CD4-positive, alpha-beta T cell treated with Interleukin-6 for 4 hours (primary cell): ENCODE data around the gene PLD1.
"Not testable (repeated sequence)": the region's sequence is repeated elsewhere in the genome, so short reads cannot be mapped to it uniquely, and the experiment has no call there.

Source experiments
- DNase-seq: peaks from one replicate; pipeline ENCODE4 v3.0.0-alpha.2; 2020; ENCODE audit warnings: mixed read lengths

The PLD1 gene

DNA sequence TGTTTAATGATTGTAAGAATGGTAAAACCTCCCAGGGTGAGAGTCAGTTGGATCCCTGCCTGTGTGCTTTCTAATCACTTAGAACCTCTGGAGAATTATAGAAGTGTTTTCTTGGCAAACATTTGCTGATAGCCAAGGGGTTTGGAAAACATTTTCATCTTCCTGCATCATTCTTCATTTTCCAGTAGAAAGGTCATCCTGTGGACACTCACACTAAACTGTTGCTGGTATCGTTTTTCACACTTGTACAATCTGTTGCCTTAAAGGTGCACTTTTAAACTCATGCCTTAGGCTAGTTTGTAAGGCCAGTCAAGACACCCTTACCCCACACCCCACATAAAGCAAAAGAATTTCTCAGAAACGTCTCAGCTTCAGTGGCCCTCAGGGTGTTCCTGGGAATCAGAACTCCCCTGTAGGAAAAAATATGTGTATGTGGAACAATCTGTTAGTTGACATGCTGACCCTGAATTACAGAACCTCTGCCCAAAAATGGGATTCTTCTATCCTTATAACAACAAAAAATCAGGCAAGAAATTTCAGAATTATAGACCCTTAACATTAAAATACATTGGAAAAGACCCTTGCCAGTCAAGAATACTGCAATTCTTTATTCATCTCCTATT, 5.8 kb upstream of the PLD1 start:
- no peak for DNase-seq

DNA sequence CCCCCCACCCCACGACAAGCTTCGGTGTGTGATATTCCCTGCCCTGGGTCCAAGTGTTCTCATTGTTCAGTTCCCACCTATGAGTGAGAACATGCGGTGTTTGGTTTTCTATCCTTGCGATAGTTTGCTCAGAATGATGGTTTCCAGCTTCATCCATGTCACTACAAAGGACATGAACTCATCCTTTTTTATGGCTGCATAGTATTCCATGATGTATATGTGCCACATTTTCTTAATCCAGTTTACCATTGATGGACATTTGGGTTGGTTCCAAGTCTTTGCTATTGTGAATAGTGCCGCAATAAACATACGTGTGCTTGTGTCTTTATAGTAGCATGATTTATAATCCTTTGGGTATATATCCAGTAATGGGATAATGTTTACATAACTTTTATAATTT, 4.4 kb upstream of the PLD1 start:
- DNase-seq: not testable (repeated sequence)

DNA sequence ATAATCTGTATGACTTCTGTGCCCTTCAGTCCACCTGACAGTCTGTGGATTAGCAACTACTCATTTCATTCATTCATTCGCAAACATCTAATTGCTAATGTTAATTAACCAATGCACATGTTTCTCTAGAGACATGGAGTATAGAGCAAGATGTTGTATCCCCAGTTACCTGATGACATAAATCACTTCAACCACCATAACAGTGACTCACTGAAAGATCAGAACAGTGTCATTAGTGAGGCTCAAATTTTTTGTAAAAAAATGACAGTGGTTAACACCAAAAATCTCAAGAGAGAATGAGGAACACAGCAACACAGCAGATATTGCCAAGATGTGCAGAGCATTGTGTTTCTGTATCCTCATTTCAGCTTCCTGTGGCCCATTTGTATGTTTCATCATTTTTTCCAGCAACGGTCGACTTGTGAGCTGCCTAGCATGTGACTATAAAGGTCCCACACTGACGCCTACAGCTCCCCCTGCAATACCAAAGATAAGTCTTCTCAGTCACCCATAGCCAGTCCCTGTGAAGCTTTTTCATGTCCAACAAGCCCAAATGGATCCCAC, 3.7 kb upstream of the PLD1 start:
- no peak for DNase-seq

DNA sequence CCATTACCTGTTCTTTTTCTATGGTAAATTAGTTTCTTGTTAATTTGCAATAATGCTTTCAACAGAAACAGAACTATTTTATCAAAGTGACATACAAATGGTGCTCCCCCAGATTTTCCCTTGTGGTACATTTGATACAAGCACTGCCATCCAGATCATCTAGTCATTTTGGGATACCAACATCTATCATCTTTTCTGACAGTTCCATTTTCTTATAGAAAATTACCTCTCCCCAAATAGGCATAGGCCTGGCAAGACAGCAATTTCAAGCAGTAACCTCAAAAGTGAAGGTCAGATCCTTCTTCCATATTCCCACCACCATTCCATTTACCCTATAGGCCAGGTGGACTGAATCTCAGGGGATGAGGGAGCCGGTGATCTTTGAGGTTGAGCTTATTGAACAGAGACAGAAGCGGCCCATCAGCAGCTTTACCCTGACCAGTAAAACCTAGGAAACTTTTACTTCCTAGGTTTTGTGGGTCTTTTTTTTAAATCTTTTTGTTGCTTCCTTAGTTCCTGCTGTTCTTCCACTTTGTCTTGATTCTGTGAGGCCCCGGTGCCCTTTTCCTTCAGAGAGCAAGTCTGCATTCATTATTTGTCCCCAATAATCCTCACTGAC, 3.1 kb upstream of the PLD1 start:
- no peak for DNase-seq

DNA sequence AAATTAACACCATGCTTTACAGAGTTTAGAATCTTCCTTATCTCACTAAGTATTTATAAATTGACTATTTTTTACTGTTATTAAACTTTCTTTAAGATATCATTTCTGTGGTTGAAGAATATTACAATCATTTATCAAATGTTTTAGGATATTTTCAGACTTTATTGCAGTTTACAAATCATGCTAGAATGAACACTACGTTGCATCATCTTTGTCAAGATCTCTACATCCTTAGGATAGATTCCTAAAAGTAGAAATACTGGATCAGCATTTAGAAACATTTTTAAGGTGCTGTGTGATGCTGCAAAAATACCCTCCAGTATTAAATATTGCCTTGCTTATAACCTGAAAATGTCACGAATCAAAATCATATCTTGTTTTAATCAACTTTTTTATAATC, 2.5 kb upstream of the PLD1 start:
- DNase-seq: no peak

DNA sequence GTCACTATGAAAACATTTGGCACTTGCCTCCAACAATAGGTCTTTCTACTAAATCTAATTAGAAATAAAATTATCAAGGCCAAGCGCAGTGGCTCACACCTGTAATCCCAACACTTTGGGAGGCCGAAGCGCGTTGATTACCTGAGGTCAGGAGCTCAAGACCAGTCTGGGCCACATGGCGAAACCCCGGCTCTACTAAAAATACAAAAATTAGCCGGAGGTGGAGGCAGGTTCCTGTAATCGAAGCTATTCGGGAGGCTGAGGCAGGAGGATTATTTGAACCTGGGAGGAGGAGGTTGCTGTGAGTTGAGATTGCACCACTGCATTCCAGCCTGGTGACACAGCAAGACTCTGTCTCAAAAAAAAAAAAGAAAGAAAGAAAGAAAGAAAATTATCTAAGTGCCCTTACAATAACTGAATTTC, 1.6 kb upstream of the PLD1 start:
- no peak for DNase-seq

DNA sequence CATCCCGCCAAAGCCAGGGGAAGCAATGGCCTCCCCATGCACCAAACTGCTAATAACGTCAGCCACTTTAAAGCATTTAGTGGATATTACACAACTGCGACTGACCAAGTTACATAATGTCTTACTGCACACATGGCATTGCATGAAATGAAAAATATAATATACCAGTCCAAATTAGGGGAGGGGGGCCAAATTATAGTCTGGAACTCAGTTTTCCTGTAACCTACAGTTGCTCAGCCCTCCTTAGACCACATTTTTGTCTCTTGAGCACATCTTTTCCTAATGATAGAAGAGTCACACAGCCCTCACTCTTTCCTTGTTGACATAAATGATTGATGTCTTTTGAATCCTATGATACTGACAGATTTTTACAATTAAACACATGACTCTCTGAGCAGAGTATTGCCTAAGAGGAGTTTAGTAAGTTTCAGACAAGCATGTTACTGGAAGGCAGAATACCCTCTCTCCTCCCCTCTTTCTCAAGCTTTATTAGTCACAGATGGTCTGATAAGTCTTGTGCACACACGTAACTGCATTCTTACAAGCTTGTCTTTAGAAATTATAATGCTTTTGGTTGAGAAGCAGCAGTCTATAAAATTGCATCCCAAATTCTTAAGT, 1.1 kb upstream of the PLD1 start:
- no peak for DNase-seq

DNA sequence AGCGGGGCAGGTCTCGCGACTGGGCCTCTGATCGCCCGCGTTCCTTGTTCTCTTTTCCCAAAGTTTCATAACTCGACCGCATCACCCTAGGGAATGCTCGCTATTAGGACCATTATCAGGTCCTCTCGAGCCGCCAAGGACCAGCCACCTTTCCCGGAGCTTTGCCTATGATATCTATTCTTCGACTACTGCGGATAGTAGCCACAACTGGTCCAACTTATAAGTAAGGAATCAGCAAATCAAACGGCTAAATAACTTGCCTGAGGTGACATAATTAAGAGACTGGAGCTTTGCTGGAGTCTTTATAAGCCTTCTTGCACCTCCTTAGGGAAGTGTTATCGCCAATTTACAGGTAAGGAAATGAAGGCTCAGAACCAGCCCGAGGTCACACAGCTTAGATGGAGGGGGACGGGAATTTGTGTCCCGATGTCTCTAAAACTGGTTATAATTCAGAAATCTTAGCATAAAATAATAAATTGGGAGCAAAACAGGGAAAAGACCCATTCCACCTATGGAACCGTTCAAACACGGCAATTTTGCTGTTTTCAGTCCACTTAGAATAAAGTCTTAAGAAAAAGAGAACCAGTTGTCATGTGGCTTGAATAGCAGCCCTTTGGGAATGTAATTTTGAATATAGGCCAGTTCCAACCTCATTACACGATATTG, 479 bp upstream of the PLD1 start:
- no peak for DNase-seq

DNA sequence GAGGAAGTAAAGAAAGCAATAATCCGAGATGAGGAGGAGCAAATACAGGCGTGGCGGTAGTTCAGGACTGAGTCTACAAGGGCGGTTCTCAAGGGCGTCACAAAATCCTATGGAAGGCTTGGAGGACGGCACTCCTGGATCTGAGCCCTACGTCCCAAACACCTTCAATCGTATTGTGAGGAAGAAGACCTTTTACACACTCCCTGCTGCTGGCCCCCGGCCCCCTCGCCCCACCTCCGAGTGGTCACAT, 747 bp downstream of the PLD1 start:
- DNase-seq: no peak

DNA sequence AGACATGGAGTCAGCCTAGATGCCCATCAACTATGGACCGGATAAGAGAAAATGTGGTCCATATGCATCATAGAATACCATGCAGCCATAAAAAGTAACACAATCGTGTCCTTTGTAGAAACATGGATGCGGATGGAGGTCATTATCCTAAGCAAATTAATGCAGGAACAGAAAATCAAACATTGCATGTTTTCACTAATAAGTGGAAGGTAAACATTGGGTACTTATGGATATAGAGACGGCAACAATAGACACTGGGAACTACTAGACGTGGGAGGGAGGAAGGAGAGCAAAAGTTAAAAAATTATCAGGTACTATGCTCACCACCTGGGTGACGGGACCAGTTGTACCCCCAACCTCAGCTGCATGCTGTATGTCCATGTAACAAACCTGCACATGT, 2.5 kb downstream of the PLD1 start:
- no peak for DNase-seq

DNA sequence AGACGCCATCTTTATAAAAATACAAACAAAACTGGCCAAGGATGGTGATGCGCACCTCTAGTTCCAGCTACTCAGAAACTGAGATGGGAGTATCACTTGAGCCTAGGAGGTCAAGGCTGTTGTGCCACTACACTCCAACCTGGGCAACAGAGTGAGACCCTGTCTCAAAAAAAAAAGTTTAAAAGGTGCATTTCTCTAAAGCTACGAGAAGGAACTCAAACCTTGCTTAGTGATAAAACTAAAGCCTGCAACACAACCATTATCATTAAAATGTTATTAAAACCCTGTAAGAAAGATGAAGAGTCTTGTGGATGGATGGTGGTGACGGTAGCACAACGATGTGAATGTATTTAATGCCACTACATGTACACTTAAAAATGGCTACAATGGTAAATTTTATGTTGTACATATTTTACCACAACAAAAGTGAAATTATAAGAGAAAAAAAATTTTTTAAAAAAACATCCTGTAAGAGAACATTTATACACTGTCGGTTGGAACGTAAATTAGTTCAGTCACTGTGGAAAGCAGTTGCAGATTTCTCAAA, 3.1 kb downstream of the PLD1 start:
- DNase-seq: no peak

DNA sequence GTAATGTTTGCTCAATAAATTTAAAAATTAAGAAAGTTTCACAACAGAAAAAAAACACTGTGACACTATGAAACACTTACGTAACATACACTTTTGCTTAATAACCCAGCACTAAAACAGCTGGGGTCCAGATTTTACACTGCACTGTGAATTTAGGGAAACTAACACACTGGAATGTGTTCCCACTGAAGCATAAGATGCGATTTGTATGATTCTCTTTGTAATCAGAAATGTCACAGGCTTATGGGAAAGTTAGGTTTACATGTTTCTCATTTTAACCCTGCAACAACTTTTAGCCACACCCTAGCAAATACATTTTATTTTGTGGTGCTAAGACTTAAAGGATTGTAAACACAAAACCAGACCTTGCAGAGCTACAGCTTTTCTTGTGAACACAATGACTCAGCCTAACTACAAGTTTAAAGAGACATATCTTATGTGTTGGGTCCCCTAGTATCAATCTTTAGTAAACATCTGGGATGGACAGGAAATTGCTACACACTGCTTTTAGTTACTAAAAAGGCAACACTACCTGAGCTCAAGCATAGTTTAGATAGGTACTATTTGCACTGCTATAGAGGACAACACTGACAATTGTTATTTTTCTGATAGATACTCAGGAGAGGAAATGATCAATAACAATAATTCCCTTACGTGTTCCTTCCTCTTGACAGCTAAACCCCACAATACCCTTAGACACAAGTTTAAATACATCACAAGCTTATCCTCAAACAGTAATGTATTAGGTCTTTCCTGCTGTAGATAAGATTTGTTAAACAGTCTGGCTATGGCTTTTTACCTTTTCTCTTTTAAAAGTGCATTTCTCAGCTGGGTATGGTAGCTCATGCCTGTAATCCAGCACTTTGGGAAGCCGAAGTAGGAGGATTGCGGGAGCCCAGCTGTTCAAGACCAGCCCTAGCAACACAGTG, 3.8 kb downstream of the PLD1 start:
- DNase-seq: no peak

DNA sequence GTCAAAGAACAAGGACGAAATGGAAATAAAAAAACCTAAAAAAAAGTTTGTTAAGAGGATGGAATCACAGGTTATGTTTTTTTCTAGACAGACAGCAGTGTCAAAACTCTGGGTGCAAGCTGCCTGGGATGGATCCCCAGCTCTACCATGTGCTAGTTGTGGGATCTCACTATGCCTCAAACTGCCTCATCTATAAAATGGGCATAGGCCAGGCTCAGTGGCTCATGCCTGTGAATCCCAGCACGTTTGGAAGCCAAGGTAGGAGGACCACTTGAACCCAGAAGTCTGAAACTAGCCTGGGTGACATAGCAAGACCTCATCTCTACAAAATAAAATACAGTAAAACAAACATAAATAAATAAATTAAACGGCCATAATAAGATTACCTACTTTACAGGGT, 4.6 kb downstream of the PLD1 start:
- no peak for DNase-seq

DNA sequence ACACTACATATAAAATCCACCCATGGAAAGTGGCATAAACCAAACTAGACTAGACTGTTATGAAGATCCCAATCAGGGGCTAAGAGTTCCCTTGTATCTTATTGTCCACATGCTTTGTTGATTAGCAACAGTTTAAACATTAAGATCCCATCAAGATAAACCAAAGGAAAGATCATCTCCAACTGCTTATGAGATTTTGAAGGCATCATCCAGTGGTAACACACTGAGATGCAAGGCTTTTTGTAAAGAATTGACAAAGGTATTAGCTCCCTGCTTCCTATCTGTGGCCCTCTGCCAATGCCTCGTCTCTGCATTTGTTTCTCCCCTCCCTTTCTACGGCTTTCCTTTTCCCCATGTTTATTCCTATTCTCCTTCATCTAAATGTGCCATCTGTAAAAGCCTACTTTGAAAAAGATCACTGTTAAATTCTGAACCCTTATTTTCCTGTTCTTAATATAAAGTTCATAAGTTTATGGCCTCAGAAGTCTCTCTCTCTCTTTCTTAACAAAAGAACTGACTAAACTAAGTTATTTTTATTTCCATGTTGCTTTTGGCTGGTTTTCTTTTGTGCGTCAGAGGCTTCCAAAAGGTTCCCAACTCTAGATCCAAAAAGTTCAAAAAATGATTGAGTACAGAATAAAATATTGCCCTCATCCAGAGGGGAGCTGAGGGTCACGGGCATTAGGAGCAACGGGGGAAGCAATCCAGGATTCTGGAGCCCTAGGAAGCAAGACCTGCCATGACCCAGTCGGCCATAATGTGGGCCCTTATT, 5.5 kb downstream of the PLD1 start:
- no peak for DNase-seq

DNA sequence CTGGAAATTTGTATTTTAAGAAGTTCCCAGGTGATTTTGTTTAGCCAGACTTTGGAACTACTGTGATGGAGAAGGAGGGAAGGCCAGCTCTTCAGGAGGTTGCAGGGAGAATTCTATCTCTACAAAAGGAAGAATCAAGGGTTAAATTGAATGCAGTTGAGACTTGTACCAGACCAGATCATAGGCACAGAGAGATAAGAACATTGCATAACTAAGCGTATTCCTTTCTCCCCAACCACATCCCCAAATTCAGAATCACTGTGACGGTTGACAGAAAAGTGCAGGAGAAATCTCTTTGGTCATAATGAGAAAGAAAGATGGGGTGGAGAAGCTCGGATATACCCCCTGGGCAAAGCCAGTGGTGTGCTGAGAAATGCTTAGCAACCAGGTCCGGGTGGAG, 7.2 kb downstream of the PLD1 start:
- no peak for DNase-seq

DNA sequence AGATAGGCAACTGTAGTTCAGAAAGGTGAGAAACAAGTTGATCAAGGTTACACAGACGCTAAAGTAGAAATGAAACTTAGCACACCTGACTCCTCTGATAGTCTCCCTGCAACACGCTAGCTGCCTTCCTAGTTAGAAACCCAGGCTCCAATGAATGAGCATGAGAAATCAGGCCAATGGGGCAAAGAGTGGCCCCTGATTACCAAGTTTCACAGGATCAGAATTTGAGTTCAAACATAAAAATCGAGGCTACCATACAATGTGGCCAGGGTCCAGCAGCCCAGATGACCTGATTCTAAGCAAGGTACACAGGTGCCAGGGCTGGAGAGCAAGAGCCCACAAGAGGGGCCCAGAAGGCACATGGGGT, 7.7 kb downstream of the PLD1 start:
- no peak for DNase-seq

DNA sequence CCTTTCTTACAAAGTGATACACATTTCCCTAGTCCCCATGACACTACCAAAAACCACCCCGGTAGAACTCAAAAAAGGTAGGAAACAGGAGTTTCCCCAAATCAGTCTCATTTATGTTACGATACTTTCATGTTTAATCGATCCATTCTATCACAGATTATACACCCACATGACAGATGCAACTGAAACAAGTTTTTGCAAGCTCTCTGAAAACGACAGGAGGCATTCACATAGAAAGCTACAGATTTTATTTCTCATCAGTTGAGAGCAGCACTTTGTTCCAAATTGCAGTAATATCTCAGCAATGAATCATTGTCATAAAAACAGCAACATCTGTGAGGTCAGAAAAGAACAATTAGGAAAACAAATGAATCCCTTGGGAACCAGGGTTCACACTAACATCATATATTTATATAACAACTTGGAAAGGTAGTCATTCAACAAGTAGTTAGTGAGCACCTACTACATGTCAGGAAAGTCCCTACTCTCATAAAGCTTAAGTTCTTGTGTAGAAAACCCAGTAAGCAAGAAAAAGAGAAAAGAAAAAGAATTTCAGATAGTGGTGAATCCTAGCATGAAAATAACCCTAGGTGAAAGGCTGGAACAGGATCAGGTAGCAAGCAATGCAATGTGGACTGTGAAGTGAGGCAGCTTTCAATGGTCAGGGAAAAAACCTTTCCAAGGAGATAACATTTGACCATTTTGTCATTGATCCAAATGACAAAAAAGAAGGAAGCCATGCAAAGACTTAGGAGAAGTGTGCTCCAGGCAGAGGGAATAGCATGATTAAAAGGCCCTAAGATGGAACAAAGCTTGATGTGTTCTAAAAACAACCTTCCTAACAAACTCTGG, 8.3 kb downstream of the PLD1 start:
- no peak for DNase-seq

DNA sequence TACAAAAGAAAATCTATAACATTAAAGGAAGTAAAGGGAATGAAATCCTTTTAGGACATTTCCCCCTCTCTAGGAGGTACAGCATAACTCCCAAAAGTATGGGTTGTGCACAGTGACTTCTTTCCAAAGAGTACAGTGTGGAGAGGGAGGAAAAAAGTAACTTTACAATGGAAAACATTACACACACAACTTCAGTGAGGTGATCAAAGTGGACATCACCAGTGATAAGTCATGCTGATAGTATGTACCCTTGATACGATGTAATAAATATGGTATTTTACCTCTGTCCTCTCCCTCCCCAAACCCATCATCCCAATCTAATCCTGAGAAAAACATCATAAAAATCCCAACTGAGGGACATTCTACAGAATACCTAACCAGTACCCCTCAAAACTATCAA, 10.8 kb downstream of the PLD1 start:
- DNase-seq: no peak

DNA sequence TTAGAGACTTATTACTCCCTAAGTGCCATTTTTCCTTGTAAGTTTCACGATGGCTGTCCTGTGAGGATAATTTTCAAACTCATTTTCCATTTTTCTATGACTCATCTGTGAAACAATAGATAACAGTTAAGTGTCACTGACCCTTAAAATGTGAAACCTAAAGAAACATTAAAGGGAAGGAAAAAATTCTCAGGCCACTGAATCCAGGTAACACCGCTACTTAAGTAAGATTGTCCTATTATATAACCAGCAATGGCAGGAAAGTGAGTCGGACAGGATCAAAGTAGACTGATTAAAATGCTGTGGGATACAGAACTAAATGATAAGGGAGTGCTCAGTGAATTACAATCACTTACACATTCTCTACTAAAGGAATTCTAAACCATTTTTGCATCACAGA, 12.4 kb downstream of the PLD1 start:
- no peak for DNase-seq

DNA sequence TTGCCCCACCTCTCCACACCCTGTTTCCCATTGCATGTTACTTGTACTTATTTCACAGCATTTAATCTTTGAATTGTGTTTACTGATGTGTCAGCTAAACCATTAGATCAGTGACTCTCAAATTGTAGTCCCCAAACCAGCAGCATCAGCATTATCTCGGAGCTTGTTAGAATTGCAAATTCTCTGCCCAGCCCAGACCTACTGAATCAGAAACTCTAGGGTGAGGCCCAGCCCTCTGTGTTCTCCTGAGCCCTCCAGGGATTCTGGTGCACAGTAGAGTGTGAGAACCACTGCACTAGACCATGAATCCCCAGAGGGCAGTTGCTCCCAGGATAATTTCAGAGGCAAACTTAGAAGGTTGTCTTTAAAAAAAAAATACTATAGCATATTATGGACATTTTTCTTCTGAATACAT, 13.0 kb downstream of the PLD1 start:
- no peak for DNase-seq
